DMS79 treated with DMSO at 0.1 percent for 48 hours (cell line): ENCODE measurements around the gene IGFLR1.
"Not testable (repeated sequence)": the region's sequence is repeated elsewhere in the genome, so short reads cannot be mapped to it uniquely, and the experiment has no call there.

ENCODE experiments used
- DNase-seq: peaks from one replicate; lab custom pipeline; 2025; lab: John Stamatoyannopoulos, UW

The IGFLR1 gene

GRCh38 chr19:35704218-35704617 lies 38.0 kb downstream of the IGFLR1 start, which contains the start of gene ZBTB32:
TSS of gene ZBTB32 (plus strand) at chr19:35704558. CDS start at chr19:35714627, 10,069 bp downstream.
- DNase-seq, result no peak

DNA sequence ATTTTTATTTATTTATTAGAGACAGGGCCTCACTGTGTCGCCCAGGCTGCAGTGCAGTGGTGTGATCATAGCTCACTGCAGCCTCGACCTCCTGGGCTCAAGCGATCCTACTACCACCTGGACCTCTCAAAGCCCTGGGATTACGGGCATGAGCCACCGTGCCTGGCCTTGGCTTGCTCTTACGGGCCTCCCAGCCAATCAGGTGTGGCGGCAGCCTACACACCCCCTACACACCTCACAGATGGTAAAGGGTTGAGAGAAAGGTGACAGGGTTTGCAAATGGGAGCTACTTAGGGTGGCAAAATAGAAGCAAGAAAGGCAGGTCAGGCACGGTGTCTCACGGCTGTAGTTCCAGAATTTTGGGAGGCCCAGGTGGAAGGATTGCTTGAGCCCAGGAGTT lies 38.9 kb downstream of the IGFLR1 start:
- DNase-seq, result no peak

DNA sequence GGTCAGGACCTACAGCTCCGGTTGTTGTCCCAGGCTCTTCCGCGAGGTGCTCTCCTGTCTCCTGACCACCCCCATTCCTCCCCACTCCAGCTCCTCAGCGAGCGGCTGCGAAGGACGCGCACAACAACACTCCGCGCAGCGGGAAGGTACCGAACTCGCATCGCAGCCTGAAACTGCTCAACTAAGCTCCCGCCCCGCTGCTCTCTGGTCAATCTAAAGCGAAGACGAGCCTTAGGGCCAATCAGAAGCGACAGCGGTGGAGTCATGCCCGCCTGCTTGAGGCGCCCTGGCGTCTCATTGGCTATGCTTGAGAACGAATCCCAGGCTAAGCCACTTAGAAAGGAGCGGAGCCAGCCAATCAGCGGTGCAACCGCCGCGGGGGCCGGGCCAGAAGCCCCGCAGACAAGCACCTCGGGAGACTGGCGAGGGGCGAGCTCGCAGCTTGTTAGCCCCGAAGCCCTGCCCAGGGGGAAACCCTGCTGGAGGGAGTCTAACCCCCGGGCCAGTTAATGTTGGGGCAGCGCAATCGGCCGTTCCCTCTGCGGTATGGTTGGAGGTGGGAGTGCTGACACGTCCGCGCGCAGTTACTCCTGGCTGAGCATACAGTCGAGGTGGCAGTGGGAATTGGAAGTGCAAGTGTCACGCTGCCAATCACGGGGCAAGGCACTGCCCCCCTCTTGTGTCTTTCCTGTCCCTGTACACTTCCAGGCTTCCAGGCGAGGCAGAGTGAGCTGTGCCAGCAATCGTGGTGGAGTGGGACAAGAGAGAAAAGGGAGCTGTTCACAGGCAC lies 39.8 kb downstream of the IGFLR1 start:
- peak; percentile 96 for DNase-seq

DNA sequence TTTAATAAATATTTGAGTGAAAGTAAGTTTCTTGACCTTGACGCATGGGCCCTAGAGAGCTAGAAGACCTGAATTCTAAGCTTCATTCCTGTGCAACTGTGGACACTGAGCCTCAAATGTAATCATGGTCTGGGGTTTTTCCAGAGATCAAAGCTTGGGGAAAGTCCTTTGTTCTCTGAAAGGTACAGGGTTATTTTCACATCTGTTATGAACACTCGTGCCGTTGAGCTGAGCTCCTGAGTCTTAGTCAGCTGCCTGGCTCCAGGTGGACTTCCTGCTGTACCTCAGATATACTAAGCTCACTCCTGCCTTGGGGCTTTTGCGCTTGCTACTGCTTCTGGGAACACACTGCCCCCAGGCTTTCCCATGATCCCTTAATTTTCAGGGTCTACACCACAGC lies 45.4 kb downstream of the IGFLR1 start:
- DNase-seq, result no peak

GRCh38 chr19:35695895-35696422 lies 46.3 kb downstream of the IGFLR1 start:
- DNase-seq, result no peak

DNA sequence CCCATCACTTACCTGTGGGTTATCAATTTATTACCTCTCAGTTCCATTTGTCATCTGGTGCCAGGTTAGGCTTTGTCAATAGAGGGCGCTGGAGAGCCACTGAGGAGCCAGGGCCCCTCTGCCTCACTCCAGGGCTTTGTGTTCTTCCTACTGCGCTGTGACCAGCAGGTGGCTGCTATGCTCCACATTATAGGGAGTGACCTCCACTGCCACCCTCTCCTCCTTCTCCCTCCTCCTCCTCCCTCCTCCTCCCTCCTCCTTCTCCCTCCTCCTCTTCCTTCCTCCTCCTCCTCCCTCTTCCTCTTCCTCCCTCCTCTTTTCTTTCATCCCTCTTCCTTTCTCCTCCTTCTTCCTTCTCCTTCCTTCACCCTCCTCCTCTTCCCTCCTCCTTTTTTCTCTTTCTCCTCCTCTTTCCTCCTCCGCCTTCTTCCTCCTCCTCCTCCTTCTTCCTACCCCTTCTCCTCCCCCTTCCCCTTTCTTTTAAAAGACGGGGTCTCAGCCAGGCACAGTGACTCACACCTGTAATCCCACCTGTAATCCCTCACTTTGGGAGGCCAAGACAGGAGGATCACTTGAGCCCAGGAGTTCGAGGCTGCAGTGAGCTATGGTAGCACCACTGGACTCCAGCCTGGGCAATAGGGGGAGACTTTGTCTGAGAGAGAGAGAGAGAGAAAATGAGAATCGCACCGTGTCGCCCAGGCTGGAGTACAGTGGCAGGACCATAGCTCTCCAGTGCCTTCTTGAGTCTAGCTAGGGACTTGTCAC lies 48.2 kb downstream of the IGFLR1 start:
- peak; percentile 83 for DNase-seq

DNA sequence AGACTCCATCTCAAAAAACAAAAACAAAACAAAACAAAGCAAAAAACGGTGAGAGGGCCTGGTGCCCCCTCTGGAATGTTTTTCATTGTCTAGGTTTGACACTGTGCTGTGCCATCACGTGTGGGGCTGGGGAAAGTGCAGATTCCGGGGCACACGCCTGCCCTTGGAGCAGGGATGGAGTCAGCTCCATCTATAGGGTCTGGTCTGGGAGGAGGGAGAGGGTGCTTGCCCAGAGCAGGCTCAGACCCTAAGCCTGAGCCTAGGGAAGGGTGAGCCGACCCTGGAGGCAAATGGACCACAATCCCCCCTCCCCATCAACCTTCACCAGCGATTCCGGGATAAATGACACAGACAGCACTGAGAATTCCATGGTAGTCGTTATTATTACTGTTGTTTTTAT lies 48.8 kb downstream of the IGFLR1 start:
- DNase-seq, result no peak

DNA sequence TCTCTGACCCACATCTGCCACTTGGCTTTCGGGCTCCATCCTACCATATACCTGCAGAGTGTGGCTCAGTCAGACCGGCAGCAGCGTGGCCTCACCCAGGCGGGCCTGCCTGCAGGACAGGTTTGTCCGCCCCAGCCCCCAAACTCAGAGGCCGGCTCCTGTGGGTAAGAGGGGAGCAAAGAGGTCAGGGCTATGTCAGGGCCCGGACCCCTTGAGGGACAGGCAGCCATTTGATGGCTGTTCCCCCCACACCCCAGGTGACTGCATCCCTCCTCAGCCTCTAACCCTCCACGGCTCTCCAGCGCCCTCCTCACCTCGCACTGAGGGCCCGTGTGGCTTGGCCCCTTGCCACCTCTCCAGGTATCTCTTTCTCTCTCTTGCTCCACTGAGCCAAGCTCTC lies 50.2 kb downstream of the IGFLR1 start:
- DNase-seq, result no peak

DNA sequence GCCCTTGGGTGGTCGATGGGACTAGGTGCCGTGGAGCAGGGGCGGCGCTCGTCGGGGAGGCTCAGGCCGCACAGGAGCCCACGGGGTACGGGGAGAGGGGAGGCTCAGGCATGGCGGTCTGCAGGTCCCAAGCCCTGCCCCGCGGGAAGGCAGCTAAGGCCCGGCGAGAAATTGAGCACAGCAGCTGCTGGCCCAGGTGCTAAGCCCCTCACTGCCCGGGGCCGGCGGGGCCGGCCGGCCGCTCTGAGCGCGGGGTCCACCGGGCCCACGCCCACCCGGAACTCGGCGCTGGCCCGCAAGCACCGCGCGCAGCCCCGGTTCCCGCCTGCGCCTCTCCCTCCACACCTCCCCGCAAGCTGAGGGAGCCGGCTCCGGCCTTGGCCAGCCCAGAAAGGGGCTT lies 51.1 kb downstream of the IGFLR1 start:
- not testable (repeated sequence) for DNase-seq

GRCh38 chr19:35689836-35690235 lies 52.4 kb downstream of the IGFLR1 start:
- no peak for DNase-seq
